ENCODE data around the gene ISG20L2. TPM values are rescaled to one million over a fixed set of nuclear protein-coding genes. Genes with fewer than 3 reads are reported as not detected.

ISG20L2 gene
- total and polyA plus RNA-seq, 12 donors: 5.7 to 17.5 (median 13.3) TPM

DNA sequence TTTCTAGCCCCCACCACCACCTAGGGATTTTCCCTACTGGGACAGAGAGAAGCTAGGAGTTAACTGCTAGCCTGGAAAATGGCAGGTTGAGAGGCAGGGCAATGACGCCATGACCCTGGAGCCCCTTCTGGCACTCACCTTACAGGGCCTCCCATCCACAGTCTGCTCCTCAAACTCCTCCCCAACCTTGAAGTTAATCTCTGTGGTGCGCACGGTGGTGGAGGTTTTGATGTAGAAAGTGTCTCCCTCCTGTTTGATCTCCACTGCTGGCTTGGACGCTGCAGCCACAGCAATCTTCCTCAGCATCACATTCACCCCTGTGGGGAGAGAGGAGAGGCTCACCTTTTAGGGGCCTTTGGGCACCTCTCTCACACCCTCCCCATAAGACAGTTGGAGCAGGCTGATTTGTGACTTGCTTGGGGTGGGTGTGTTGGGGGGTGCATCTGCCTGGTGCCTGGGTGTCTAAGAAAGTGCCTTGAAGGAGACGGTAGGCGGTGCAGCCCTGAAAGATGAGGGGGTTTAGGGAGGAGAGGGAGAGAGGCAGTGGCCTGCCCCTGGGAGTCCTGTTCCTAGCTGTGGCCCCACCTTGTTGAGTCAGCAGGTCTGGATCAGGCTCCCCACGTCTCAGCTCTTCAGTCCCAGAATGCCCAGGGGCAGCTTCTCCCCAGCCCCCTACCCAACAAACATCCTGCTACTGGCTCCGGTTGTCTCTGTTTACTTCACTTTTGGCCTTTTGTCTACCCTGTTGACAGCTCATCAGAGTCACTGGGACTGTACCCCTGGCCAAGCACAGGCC lies 27.6 kb downstream of the ISG20L2 start:
- ATAC-seq: no peak
- intact Hi-C loops (cut with DNase I): no loop called here
- Histone ChIP-seq H3K36me3 (peaks cover 0 to 3% (median 0%) of the 10 kb centered on the region in 9 donors), H3K4me1 (peaks cover 7 to 20% (median 16%) of the 10 kb centered on the region in 9 donors), H3K9me3 (no peaks in the 10 kb centered on the region), H3K4me3 (no peak overlapping the region), H3K27ac (no peak overlapping the region), H3K27me3 (peaks cover 5 to 69% (median 55%) of the 10 kb centered on the region in 7 donors)
- no peak for DNase-seq
- TF ChIP-seq CTCF (IDR thresholded peaks at IDR 0.05): no peak
- 85 to 86% methylated on average over 8 of the region's 8 CpGs for WGBS, 2 donors

DNA sequence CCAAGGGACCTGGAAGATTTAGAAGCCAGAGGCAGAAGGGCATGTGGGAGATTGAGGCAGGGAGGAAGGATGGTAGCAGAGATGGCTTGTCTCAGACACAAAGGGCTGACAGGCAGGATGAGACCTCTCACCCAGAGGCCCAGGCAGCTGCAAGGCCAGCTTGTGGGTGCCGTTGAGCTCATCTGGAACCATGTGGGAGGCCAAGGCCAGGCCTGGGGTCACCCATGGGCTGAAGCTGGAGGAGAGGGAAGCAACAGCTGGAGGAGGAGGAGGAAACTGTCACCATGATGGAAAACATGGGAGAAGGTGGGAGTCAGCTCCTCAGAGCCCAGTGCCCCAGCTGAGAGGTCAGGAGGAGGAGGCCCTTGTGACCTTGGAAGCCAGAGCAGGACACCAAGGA lies 29.6 kb downstream of the ISG20L2 start:
- Histone ChIP-seq H3K36me3 (peaks cover 0 to 3% (median 0%) of the 10 kb centered on the region in 9 donors), H3K27ac (no peak overlapping the region), H3K27me3 (peaks cover 5 to 52% (median 41%) of the 10 kb centered on the region in 7 donors), H3K4me1 (peaks cover 0 to under 1% (median 0%) of the 10 kb centered on the region in 9 donors), H3K4me3 (no peak overlapping the region), H3K9me3 (no peaks in the 10 kb centered on the region)
- intact Hi-C loops (cut with DNase I): loop anchor here in 8 of 10 donors (10.0 kb wide), 5 partner anchors 64 to 226 kb away; partner anchors contain the start of genes NTRK1 (in 3 of the 8), INSRR (in 1 of the 8) and LRRC71 (in 1 of the 8)
- 65 to 67% methylated on average over 1 of the region's 1 CpG for WGBS, 2 donors
- DNase-seq (no peak), ATAC-seq (no peak)
- no peak for TF ChIP-seq CTCF (IDR thresholded peaks at IDR 0.05)

- H3K36me3 ChIP-seq: peaks cover 0 to 3% (median 0%) of the 10 kb centered on the region in 9 donors
- 83 to 86% methylated on average over 8 of the region's 8 CpGs for WGBS, 2 donors
- H3K27ac ChIP-seq: no peak overlapping the region
- peaks cover 0 to 51% (median 40%) of the 10 kb centered on the region in 7 donors for H3K27me3 ChIP-seq
- ATAC-seq (no peak), DNase-seq (no peak)
- no peak overlapping the region for H3K4me3 ChIP-seq
- peaks cover 0 to 8% (median 3%) of the 10 kb centered on the region in 9 donors for H3K4me1 ChIP-seq
- intact Hi-C loops (cut with DNase I): loop anchor here in 8 of 10 donors (10.0 kb wide), 5 partner anchors 63 to 227 kb away; partner anchors contain the start of genes NTRK1 (in 3 of the 8), INSRR (in 1 of the 8) and LRRC71 (in 1 of the 8)
- TF ChIP-seq CTCF (IDR thresholded peaks at IDR 0.05): no peak
- no peaks in the 10 kb centered on the region for H3K9me3 ChIP-seq
Measured at GRCh38 chr1:156697481-156697880, 31.1 kb downstream of the ISG20L2 start.

DNA sequence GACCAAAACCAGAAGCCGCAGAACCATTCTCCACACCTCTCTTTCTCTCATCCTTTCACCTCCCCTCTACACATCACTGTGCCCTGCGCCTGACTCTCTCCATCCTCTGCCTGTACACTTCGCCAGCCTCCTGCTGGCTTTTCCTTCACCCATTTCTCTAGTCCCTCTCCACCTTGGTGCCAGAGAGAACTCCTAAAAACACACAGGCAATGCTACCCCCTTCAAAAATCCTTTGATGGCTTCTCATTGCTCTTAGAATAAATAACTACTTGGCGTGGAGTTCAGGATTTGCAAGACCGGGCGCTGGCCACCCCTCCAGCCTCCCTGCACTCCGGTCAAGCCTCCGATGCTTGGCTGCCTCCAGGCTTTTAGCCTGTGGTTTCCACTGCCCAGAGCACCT lies 31.8 kb downstream of the ISG20L2 start:
- intact Hi-C loops (cut with DNase I): loop anchor here in 8 of 10 donors (10.0 kb wide), 5 partner anchors 62 to 228 kb away; partner anchors contain the start of genes NTRK1 (in 3 of the 8), INSRR (in 1 of the 8) and LRRC71 (in 1 of the 8)
- peaks cover 0 to 14% (median 6%) of the 10 kb centered on the region in 9 donors for H3K4me1 ChIP-seq
- DNase-seq: no peak
- peaks cover 0 to 3% (median 0%) of the 10 kb centered on the region in 9 donors for H3K36me3 ChIP-seq
- no peak for TF ChIP-seq CTCF (IDR thresholded peaks at IDR 0.05)
- 91 to 98% methylated on average over 8 of the region's 8 CpGs for WGBS, 2 donors
- H3K27ac ChIP-seq: no peak overlapping the region
- ATAC-seq: no peak
- peaks cover 0 to 52% (median 38%) of the 10 kb centered on the region in 7 donors for H3K27me3 ChIP-seq
- no peak overlapping the region for H3K4me3 ChIP-seq
- no peaks in the 10 kb centered on the region for H3K9me3 ChIP-seq
